Mesenteric fat pad (tissue), 1 donor: ENCODE measurements around the gene SEBOX. TPM values are rescaled to one million over a fixed set of nuclear protein-coding genes. Genes with fewer than 3 reads are reported as not detected.

Source experiments
- DNase-seq: peaks from one replicate; pipeline ENCODE4 v3.0.0-alpha.2; 2020; ENCODE audit warnings: low spot score
- long read RNA-seq: library from polyadenylated mRNA; unstranded; transcript quantifications from one replicate; pipeline ENCODE4 v2.0.0, GENCODE V29; 2020
- total RNA-seq: library from RNA; stranded (reverse); fragmentation: NEBNext Ultra II Directional; extraction: Animal tissue kit (Norgen Biotek cat#: 25700); gene quantifications from one replicate; pipeline ENCODE4 v1.2.1, GENCODE V29; 2021
- donor health status: DM: yes; HTN: yes; CAD: no.

The SEBOX gene
- not detected for total RNA-seq
- long read RNA-seq, result 0 reads

GRCh38 chr17:28364665-28365363, at the start of gene SEBOX:
Gene SEBOX (minus strand): TSS chr17:28365199. CDS start chr17:28365151, 48 bp downstream.
- DNase-seq, result no peak

DNA sequence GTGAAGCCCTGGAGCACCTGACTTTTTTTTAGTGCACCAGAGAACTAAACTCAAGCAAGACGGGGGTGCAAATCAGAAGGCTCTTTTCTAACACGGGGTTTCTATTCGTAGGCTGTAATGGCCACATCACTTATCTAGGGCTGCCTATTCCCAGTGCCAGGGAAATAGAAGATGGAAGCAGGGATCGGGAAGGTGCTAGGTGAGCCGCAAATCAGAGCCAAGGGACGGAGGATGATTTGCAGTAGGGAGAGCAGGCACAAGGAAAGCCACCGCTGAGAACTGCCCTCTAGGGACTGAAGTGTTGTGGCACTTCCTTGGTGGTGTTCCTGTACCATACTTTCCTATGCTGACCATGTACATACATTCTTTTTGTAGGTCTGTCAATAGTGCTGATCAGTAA, 48.8 kb upstream of the SEBOX start:
- no peak for DNase-seq

- no peak for DNase-seq
These were observed 47.1 kb upstream of the SEBOX start for GRCh38 chr17:28412099-28412498.

GRCh38 chr17:28407974-28408306, 42.9 kb upstream of the SEBOX start:
- DNase-seq, result no peak

GRCh38 chr17:28407130-28407973, 42.4 kb upstream of the SEBOX start:
- DNase-seq, result no peak

DNA sequence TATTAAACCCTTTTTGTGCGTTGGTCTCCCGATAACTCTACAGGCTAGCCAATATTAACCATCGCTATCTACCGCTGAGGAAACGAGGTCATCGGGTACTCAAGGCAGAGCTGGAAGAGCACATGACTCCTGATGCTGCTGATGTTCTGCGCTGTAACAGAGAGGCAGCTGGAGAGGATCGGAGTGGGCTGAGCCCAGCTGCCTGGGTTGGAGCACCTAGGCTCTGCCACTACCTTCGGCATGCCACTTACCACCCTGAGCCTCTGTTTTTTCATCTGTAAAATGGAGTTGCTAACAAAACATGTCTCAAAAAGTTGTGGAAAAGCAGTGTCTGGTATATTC, 41.4 kb upstream of the SEBOX start:
- no peak for DNase-seq

- no peak for DNase-seq
These were observed 40.9 kb upstream of the SEBOX start, which contains the start of gene SLC46A1 for GRCh38 chr17:28405632-28406472. Gene SLC46A1 (minus strand): TSS chr17:28406212. CDS start chr17:28406114, 98 bp downstream.

DNA sequence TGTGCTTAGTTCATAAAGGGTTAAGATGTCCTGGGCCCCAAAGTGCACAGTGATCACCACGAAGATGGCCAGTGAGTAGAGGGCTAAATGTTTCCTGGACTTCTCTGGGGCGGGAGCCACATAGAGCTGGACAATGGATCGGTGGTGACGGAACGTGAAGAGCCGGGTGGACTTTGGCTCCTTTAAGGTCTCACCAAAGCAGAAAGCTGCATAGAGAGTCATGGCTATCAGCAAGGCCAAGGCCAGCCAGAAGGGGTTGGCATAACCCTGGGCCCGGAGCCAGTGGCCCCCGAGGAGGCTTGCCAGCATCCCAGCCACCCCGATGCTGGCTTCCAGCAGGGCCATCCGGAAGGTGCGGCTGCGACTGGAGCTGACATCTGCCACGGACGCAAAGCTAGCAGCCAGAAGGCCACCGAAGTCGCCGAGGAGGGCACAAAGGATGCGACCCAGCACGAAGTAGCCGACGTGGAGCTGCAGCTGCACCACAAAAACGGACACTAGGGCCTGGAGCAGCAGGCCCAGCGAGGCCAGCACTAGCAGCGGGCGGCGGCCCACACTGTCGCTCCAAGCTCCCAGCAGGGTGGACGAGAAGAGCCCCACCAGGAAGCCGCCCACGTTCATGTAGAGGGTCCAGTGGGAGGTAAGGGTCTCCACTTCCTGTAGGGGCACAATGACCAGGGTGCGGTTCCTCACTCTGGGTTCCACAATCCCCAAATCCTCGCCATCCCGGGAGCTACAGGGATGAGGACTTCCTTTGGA, 40.0 kb upstream of the SEBOX start:
- DNase-seq, result no peak

GRCh38 chr17:28404461-28404811, 39.4 kb upstream of the SEBOX start:
- DNase-seq, result peak; percentile 60

- DNase-seq, result no peak
These were observed 39.0 kb upstream of the SEBOX start for GRCh38 chr17:28404007-28404406.

DNA sequence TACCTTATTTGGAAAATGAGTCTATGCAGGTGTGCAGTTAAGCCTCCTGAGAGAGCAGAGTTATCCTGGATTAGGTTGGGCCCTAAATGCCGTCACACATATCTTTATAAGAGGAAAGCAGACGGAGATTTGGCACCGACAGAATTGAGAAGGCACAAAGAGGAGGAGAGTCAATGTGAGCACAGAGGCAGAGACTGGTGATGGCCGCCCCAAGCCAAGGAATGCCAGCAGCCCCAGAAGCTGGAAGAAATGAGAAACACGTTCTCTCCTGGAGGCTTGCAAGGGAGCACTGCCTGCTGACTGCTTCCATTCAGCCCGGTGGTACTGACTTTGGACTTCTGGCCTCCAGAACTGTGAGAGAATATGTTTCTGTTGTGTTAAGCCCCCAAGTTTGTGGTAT, 37.8 kb upstream of the SEBOX start:
- DNase-seq, result no peak

GRCh38 chr17:28402224-28402630, 37.2 kb upstream of the SEBOX start:
- DNase-seq, result peak; percentile 49

GRCh38 chr17:28399808-28400207, 34.8 kb upstream of the SEBOX start:
- no peak for DNase-seq

GRCh38 chr17:28398280-28398981, 33.4 kb upstream of the SEBOX start:
- DNase-seq, result no peak

DNA sequence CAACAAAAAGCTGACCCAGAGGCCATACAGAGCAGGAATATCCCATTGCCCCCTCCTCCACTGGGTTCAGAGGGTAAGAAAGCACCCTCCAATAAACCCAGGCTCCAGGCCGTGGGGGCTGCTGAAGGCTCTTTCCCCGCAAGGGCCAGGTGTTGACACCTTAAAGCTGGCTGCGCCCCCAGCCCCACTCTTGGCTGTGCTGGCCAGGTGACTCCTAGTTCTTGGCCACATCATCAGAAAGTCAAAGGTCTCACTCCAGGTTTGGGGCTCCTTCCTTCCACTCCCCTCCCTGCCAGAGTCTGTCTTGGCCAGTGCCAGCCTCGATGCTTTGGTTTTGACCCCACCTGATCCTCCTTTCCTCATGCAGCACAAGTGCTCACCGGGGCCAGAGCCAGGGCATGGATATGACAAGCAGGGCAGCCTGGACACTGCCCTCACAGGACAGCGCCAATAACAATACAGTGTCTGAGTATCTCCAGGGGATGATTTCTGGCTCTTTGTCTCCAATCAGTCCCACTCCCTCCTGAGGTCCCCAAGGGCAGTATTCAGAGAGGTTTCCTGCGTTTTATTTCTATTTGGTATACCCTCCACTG, 32.8 kb upstream of the SEBOX start:
- no peak for DNase-seq

DNA sequence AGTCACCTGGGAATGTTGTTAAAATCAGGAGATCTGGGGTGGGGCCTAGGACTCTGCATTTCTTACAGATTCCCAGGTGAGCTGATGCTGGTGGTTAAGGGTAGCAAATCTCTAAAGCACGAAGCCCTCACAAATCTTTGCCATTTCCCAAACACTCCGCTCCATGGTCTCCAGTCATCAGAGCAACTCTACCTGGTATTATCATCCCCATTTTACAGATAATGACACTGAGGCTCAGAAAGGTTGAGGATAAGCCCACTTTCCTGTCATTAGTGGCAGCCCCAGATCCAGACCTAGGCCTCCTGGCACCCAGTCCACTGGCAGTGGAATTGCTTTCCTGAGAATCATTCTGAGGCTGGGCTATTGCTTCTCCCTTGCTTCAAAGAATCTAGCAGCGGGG, 32.3 kb upstream of the SEBOX start:
- no peak for DNase-seq

DNA sequence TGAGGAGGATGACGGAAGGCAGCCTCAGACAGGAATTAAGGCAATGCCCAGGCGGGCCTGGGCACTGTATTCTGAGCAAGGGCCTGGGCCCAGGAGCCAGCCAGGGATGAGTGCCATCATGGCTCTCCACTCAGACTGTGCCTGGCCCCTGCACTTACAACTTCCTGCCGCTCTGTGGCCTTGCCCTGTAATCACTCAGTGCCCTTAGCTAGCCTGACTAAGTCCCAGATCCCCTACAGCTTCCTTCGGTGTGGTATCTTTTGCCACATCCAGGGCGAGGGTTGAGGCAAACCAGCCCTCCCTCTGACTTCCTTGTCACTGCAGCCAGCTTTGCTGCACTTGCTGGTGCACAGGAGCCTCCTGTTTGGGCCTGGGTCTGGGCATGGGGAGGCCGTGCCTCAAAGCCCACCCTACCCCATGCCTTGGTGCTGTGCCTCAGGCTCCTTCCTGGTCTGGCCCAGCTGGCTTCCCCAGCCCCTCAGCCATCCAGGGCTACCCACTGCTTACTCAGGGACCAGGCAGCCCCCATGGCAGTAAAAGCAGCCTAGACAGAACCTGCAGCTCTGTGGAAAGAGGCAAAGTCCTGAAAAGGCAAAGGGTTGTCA, 31.7 kb upstream of the SEBOX start:
- no peak for DNase-seq

DNA sequence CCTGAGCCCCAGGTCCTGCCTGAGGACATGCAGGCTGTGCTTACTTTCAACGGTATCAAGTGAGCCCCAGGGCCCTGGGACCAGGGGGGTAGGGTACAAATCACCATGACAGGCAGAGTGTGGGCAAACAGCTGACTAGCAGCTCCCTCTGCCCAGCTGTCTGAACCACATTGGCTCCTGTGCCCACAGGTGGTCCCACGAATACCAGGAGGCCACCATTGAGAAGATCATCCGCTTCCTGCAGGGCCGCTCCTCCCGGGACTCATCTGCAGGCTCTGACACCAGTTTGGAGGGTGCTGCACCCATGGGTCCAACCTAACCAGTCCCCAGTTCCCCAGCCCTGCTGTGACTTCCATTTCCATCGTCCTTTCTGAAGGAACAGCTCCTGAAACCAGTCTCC, 31.0 kb upstream of the SEBOX start:
- DNase-seq, result no peak

GRCh38 chr17:28395426-28395825, 30.4 kb upstream of the SEBOX start:
- DNase-seq, result no peak
